Measurements from ENCODE around the gene BTBD19.
A peak's percentile ranks its signal among the peaks of the same experiment; 100 is the strongest.

BTBD19 gene

DNA sequence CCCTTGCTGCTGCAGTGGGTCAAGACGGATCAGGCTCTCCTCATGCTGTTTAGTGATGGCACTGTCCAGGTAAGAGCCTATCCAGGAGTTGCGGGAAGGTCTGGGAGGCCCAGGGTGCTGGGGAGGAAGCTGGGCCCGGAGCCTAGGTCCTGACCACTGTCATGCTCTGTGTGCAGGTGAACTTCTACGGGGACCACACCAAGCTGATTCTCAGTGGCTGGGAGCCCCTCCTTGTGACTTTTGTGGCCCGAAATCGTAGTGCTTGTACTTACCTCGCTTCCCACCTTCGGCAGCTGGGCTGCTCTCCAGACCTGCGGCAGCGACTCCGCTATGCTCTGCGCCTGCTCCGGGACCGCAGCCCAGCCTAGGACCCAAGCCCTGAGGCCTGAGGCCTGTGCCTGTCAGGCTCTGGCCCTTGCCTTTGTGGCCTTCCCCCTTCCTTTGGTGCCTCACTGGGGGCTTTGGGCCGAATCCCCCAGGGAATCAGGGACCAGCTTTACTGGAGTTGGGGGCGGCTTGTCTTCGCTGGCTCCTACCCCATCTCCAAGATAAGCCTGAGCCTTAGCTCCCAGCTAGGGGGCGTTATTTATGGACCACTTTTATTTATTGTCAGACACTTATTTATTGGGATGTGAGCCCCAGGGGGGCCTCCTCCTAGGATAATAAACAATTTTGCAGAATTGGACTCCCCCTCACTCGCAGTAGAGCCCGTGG is 2.9 kb upstream of the BTBD19 start:
- DNase-seq, result no peak
- ATAC-seq (ENCODE audit: insufficient read depth, low read depth), result no peak
- H4K20me1 ChIP-seq (ENCODE audit: insufficient read depth, low read length), result no peaks in the 10 kb centered on the region
- no peak overlapping the region for H3K4me2 ChIP-seq (ENCODE audit: insufficient read depth, low read length)
- no peak overlapping the region for H3K9ac ChIP-seq (ENCODE audit: low read depth, low read length)
- H2AFZ ChIP-seq (ENCODE audit: low read depth, low read length), result no peak overlapping the region
- H3K4me3 ChIP-seq (ENCODE audit: low read depth in 1 of 2, low read length in 2 of 2), result no peak overlapping the region
- no peak for TF ChIP-seq EZH2 (IDR thresholded peaks at IDR 0.05; ENCODE audit: borderline replicate concordance, low read depth, low read length, severe bottlenecking)
- TF ChIP-seq, protein P1, sequence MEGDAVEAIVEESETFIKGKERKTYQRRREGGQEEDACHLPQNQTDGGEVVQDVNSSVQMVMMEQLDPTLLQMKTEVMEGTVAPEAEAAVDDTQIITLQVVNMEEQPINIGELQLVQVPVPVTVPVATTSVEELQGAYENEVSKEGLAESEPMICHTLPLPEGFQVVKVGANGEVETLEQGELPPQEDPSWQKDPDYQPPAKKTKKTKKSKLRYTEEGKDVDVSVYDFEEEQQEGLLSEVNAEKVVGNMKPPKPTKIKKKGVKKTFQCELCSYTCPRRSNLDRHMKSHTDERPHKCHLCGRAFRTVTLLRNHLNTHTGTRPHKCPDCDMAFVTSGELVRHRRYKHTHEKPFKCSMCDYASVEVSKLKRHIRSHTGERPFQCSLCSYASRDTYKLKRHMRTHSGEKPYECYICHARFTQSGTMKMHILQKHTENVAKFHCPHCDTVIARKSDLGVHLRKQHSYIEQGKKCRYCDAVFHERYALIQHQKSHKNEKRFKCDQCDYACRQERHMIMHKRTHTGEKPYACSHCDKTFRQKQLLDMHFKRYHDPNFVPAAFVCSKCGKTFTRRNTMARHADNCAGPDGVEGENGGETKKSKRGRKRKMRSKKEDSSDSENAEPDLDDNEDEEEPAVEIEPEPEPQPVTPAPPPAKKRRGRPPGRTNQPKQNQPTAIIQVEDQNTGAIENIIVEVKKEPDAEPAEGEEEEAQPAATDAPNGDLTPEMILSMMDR (IDR thresholded peaks at IDR 0.05; ENCODE audit: borderline replicate concordance, extremely low read depth, low read length, poor library complexity, severe bottlenecking), result no peak
- no peaks in the 10 kb centered on the region for H3K27me3 ChIP-seq (ENCODE audit: insufficient read depth, low read length, poor library complexity)
- H3K9me3 ChIP-seq (ENCODE audit: insufficient read depth, low read length, severe bottlenecking), result no peaks in the 10 kb centered on the region
- H3K4me1 ChIP-seq (ENCODE audit: insufficient read depth, low read length), result peaks cover 49% of the 10 kb centered on the region
- H3K36me3 ChIP-seq (ENCODE audit: insufficient read depth, low read length), result peaks cover 41% of the 10 kb centered on the region
- H3K27ac ChIP-seq (ENCODE audit: low read length), result no peak overlapping the region
- H3K79me2 ChIP-seq (ENCODE audit: insufficient read depth, low read length), result no peaks in the 10 kb centered on the region

DNA sequence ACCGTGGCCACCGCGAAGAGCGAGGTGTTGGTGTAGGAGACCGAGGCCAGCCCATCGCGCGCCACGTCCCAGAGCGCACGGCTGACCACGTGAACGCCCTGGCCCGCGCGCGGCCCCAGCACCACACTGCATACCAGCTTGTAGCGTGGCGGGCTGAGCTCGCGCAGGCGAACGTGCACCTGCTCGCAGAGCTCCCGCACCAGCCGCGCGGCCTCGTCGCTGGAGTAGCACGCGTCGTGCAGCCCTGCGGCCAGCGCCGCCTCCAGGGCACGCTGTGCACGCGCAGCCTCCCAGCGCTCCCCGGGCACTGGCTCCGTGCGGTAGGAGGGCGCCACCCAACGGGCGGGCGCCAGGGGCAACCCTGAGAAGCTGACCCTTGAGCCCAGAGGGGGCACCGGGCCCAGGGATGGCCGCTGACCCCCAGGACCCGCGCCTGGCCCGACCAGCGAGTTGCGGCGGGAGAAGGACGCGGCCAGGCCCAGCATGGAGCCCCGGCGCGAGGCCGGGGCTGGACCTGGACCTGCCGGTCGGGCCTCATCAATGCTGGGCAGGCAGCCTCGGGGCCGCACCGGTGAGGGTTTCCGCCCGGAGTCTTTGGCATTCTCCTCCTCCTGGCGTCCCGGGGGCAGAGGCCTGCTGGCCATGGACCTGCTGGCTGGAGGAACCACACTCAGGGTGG is 2.2 kb upstream of the BTBD19 start:
- H3K27ac ChIP-seq (ENCODE audit: low read length), result no peak overlapping the region
- H4K20me1 ChIP-seq (ENCODE audit: insufficient read depth, low read length), result no peaks in the 10 kb centered on the region
- no peaks in the 10 kb centered on the region for H3K9me3 ChIP-seq (ENCODE audit: insufficient read depth, low read length, severe bottlenecking)
- no peak overlapping the region for H3K4me2 ChIP-seq (ENCODE audit: insufficient read depth, low read length)
- no peaks in the 10 kb centered on the region for H3K27me3 ChIP-seq (ENCODE audit: insufficient read depth, low read length, poor library complexity)
- TF ChIP-seq EZH2 (IDR thresholded peaks at IDR 0.05; ENCODE audit: borderline replicate concordance, low read depth, low read length, severe bottlenecking), result no peak
- TF ChIP-seq, protein P1 (IDR thresholded peaks at IDR 0.05; ENCODE audit: borderline replicate concordance, extremely low read depth, low read length, poor library complexity, severe bottlenecking), result no peak
- no peak overlapping the region for H3K9ac ChIP-seq (ENCODE audit: low read depth, low read length)
- H3K4me1 ChIP-seq (ENCODE audit: insufficient read depth, low read length), result peaks cover 45% of the 10 kb centered on the region
- ATAC-seq (ENCODE audit: insufficient read depth, low read depth), result no peak
- DNase-seq, result no peak
- no peaks in the 10 kb centered on the region for H3K79me2 ChIP-seq (ENCODE audit: insufficient read depth, low read length)
- H3K4me3 ChIP-seq (ENCODE audit: low read depth in 1 of 2, low read length in 2 of 2), result no peak overlapping the region
- peaks cover 41% of the 10 kb centered on the region for H3K36me3 ChIP-seq (ENCODE audit: insufficient read depth, low read length)
- H2AFZ ChIP-seq (ENCODE audit: low read depth, low read length), result no peak overlapping the region

DNA sequence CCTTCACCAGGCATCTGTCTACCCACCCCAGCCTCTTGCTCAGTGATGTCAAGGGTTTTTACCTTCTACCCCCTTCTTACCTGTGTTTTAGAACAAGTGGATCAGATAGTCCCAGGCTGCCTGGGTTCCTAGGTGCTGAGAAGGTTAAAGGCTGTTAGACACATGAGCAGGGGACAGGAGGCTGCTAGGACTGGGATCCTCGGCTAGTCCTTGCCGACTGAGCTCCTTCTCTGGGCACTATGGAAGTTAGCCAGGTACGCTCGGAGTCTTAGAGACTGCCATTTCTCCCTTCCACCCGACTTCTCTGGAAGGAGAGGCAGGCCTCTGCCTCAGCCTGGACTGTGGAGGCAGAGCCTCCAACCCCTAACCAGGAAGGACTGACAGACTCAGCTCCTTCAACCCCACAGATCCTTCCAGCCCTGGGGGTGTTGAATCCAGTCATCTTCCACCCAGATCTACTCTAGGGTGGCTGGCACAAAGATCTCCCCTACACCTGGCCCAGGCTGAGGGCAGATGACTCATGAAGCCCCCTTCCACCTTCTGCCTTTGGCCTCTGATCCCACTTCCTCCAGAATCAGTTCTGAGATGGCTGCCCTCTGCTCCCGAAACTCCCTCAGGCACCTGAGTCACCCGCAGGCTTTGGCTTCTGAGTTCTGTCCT is 1.5 kb upstream of the BTBD19 start, which contains the start of gene DYNLT4:
DYNLT4 (minus strand) TSS at position 648 of the 660 bp plus-strand sequence. CDS start 683 bp downstream, outside the sequence.
- H3K9me3 ChIP-seq (ENCODE audit: insufficient read depth, low read length, severe bottlenecking), result no peaks in the 10 kb centered on the region
- no peak within 1 kb of the TSS for H3K4me2 ChIP-seq (ENCODE audit: insufficient read depth, low read length)
- TF ChIP-seq, protein P1 (IDR thresholded peaks at IDR 0.05; ENCODE audit: borderline replicate concordance, extremely low read depth, low read length, poor library complexity, severe bottlenecking), result no peak
- TF ChIP-seq EZH2 (IDR thresholded peaks at IDR 0.05; ENCODE audit: borderline replicate concordance, low read depth, low read length, severe bottlenecking), result no peak
- no peak within 1 kb of the TSS for H3K4me3 ChIP-seq (ENCODE audit: low read depth in 1 of 2, low read length in 2 of 2)
- no peak within 1 kb of the TSS for H2AFZ ChIP-seq (ENCODE audit: low read depth, low read length)
- H3K36me3 ChIP-seq (ENCODE audit: insufficient read depth, low read length), result peaks cover 41% of the 10 kb centered on the region
- DNase-seq (no peak), ATAC-seq (ENCODE audit: insufficient read depth, low read depth) (no peak)
- H3K4me1 ChIP-seq (ENCODE audit: insufficient read depth, low read length), result peaks cover 39% of the 10 kb centered on the region
- no peaks in the 10 kb centered on the region for H4K20me1 ChIP-seq (ENCODE audit: insufficient read depth, low read length)
- no peaks in the 10 kb centered on the region for H3K27me3 ChIP-seq (ENCODE audit: insufficient read depth, low read length, poor library complexity)
- no peaks in the 10 kb centered on the region for H3K79me2 ChIP-seq (ENCODE audit: insufficient read depth, low read length)
- no peak within 1 kb of the TSS for H3K9ac ChIP-seq (ENCODE audit: low read depth, low read length)
- peak within 1 kb of the TSS; percentile 89 for H3K27ac ChIP-seq (ENCODE audit: low read length)
